H54 (cell line): ENCODE measurements around the gene ACTN2.

Experiments used
- DNase-seq: peaks from one replicate; pipeline ENCODE4 v3.0.0; 2011; ENCODE audit warnings: low spot score, mixed read lengths; ENCODE audit not compliant: insufficient read length
- FAIRE-seq: peaks from 3 replicates; lab custom pipeline; 2011; peaks lifted over from hg19 to GRCh38; lab: Jason Lieb, UNC
- POLR2A ChIP-seq: IDR thresholded peaks from 2 replicates; pipeline ENCODE4 v1.6.1; 2011; ENCODE audit warnings: low read depth, mild to moderate bottlenecking, low read length

Gene ACTN2

GRCh38 chr1:236759252-236759859 is 73.1 kb downstream of the ACTN2 start:
- FAIRE-seq: no peak
- peak; percentile 27 for DNase-seq
- no peak for TF ChIP-seq POLR2A

- DNase-seq: no peak
Observed at GRCh38 chr1:236760480-236760879, 74.2 kb downstream of the ACTN2 start.

GRCh38 chr1:236760986-236761385 is 74.7 kb downstream of the ACTN2 start:
- TF ChIP-seq POLR2A: no peak
- FAIRE-seq (no peak), DNase-seq (no peak)

More at GRCh38 chr1:236760480-236760879, 74.2 kb downstream of the ACTN2 start:
- no peak for TF ChIP-seq POLR2A
- FAIRE-seq: no peak

- no peak for TF ChIP-seq POLR2A
- DNase-seq: no peak
Observed at GRCh38 chr1:236761397-236762132, 75.3 kb downstream of the ACTN2 start.

GRCh38 chr1:236762410-236762809 is 76.1 kb downstream of the ACTN2 start:
- DNase-seq (no peak), FAIRE-seq (no peak)
- TF ChIP-seq POLR2A: no peak

More at GRCh38 chr1:236761397-236762132, 75.3 kb downstream of the ACTN2 start:
- no peak for FAIRE-seq

- no peak for TF ChIP-seq POLR2A
- FAIRE-seq: no peak
- DNase-seq: no peak
Observed at GRCh38 chr1:236765831-236766230, 79.5 kb downstream of the ACTN2 start.

- FAIRE-seq (no peak), DNase-seq (no peak)
- no peak for TF ChIP-seq POLR2A
Observed at GRCh38 chr1:236766506-236766905, 80.2 kb downstream of the ACTN2 start.

GRCh38 chr1:236767276-236767675 is 81.0 kb downstream of the ACTN2 start:
- TF ChIP-seq POLR2A: no peak
- no peak for DNase-seq
- FAIRE-seq: no peak

GRCh38 chr1:236768601-236769000 is 82.3 kb downstream of the ACTN2 start:
- no peak for TF ChIP-seq POLR2A
- no peak for DNase-seq
- FAIRE-seq: no peak

- no peak for TF ChIP-seq POLR2A
- no peak for DNase-seq
- FAIRE-seq: no peak
Observed at GRCh38 chr1:236773919-236774318, 87.6 kb downstream of the ACTN2 start.

- TF ChIP-seq POLR2A: no peak
- no peak for FAIRE-seq
- no peak for DNase-seq
Observed at GRCh38 chr1:236774926-236775325, 88.6 kb downstream of the ACTN2 start.

- no peak for TF ChIP-seq POLR2A
- DNase-seq (no peak), FAIRE-seq (no peak)
Observed at GRCh38 chr1:236779312-236779711, 93.0 kb downstream of the ACTN2 start.

- FAIRE-seq (no peak), DNase-seq (no peak)
- TF ChIP-seq POLR2A: no peak
Observed at GRCh38 chr1:236785477-236785876, 99.2 kb downstream of the ACTN2 start.

- no peak for FAIRE-seq
- TF ChIP-seq POLR2A: no peak
- DNase-seq: no peak
Observed at GRCh38 chr1:236786453-236786852, 100.2 kb downstream of the ACTN2 start.

- FAIRE-seq: no peak
- TF ChIP-seq POLR2A: 0 out of 2 replicates have a peak, but pooled peaks have one; percentile 24
- DNase-seq: no peak
Observed at GRCh38 chr1:236794585-236795034, 108.3 kb downstream of the ACTN2 start.
